ENCODE measurements around the gene MAPK10. TPM values are rescaled to one million over a fixed set of nuclear protein-coding genes. Genes with fewer than 3 reads are reported as not detected.
A peak's percentile ranks its signal among the peaks of the same experiment; 100 is the strongest.

Gene MAPK10
- total RNA-seq, 1 experiment from 2014 or later = 3.6 TPM

DNA sequence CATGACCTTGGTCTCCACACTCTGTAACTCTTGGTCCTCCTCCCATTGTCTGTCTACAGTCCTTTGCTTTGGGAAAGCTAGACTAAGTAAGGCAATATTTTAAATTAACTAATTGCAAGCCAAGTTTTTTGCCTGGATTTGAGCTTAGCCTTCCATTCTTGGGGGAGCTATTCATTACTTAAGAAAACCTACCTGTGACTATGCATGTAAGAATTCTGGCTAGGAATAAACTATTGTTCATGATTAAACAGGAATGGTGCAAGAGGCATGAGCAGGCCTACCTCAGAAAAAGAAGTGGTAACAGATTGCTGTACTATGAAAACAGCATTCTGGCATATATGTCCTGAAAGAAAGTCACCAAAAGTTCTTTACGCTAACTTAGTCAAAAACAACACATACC, 309.4 kb downstream of the MAPK10 start:
- intact Hi-C loops (cut with micrococcal nuclease; ENCODE audit: unreplicated experiment) = loop anchor here (10.0 kb wide), 1 partner anchor 174 kb away; no protein-coding TSS in a partner anchor
- DNase-seq = no peak
- TF ChIP-seq, protein P1, sequence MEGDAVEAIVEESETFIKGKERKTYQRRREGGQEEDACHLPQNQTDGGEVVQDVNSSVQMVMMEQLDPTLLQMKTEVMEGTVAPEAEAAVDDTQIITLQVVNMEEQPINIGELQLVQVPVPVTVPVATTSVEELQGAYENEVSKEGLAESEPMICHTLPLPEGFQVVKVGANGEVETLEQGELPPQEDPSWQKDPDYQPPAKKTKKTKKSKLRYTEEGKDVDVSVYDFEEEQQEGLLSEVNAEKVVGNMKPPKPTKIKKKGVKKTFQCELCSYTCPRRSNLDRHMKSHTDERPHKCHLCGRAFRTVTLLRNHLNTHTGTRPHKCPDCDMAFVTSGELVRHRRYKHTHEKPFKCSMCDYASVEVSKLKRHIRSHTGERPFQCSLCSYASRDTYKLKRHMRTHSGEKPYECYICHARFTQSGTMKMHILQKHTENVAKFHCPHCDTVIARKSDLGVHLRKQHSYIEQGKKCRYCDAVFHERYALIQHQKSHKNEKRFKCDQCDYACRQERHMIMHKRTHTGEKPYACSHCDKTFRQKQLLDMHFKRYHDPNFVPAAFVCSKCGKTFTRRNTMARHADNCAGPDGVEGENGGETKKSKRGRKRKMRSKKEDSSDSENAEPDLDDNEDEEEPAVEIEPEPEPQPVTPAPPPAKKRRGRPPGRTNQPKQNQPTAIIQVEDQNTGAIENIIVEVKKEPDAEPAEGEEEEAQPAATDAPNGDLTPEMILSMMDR (IDR thresholded peaks at IDR 0.05; ENCODE audit: unreplicated experiment) = no peak
- no peaks in the 10 kb centered on the region for H3K27me3 Mint-ChIP-seq (ENCODE audit: unreplicated experiment)
- no peaks in the 10 kb centered on the region for H3K9me3 Mint-ChIP-seq (ENCODE audit: low read depth, unreplicated experiment)
- no peak overlapping the region for H3K4me3 Mint-ChIP-seq (ENCODE audit: low read depth, unreplicated experiment)
- no TSS peak for BruUV-seq (replicated peaks)
- H3K4me1 Mint-ChIP-seq (ENCODE audit: low read depth, unreplicated experiment) = no peaks in the 10 kb centered on the region
- no peaks in the 10 kb centered on the region for H3K36me3 Mint-ChIP-seq (ENCODE audit: insufficient read depth, unreplicated experiment)
- CTCF ChIA-PET = no interaction called here
- H3K27ac Mint-ChIP-seq (ENCODE audit: unreplicated experiment) = no peak overlapping the region

DNA sequence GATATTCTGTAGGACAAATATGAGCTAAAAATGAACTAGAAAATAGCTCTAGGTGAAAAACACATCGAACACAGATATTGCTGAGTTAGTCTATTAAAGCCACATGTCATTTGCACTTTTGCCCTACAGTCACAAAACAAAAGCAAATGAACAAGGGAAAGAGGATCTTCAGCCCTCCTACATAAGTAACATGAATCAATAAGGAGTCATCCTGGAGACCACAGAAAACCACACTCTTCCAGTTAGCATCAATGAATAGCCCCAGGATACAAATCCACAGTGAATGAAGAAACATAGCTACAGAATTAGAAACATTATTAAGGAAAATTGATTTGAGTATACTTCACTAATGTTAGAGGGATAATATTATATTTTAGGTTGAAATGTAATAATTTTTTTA, 311.4 kb downstream of the MAPK10 start:
- Mint-ChIP-seq H3K27me3 (ENCODE audit: unreplicated experiment) (no peaks in the 10 kb centered on the region), H3K36me3 (ENCODE audit: insufficient read depth, unreplicated experiment) (no peaks in the 10 kb centered on the region), H3K4me1 (ENCODE audit: low read depth, unreplicated experiment) (peaks cover under 1% of the 10 kb centered on the region), H3K4me3 (ENCODE audit: low read depth, unreplicated experiment) (no peak overlapping the region), H3K9me3 (ENCODE audit: low read depth, unreplicated experiment) (no peaks in the 10 kb centered on the region), H3K27ac (ENCODE audit: unreplicated experiment) (no peak overlapping the region)
- BruUV-seq (replicated peaks) = no TSS peak
- intact Hi-C loops (cut with micrococcal nuclease; ENCODE audit: unreplicated experiment) = no loop called here
- no peak for DNase-seq
- CTCF ChIA-PET = no interaction called here
- TF ChIP-seq, protein P1 (IDR thresholded peaks at IDR 0.05; ENCODE audit: unreplicated experiment) = no peak

DNA sequence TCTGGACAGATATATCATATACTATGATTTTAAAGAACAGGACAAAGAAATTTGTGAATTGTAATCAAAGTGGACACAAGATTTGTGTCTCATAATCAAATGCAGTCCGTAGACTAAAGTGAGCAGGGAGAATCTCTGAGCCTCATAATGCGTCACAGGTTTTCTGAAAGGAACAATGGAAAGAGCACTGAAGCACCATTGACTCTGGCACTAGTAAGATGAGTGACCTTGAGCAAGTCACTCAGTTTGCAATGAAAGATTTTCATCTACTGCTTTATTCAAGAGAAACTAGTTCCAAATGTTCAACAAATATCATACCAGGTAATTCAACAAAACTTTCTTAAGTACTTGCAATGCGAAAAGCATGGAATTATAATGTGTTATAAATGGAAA, 315.3 kb downstream of the MAPK10 start:
- H3K4me1 Mint-ChIP-seq (ENCODE audit: low read depth, unreplicated experiment) = peaks cover 13% of the 10 kb centered on the region
- no peak overlapping the region for H3K4me3 Mint-ChIP-seq (ENCODE audit: low read depth, unreplicated experiment)
- intact Hi-C loops (cut with micrococcal nuclease; ENCODE audit: unreplicated experiment) = loop anchor here (1.0 to 2.0 kb wide), 2 partner anchors 248 to 288 kb away; no protein-coding TSS in a partner anchor
- H3K36me3 Mint-ChIP-seq (ENCODE audit: insufficient read depth, unreplicated experiment) = no peaks in the 10 kb centered on the region
- no peak overlapping the region for H3K27ac Mint-ChIP-seq (ENCODE audit: unreplicated experiment)
- BruUV-seq (replicated peaks) = no TSS peak
- no peak for DNase-seq
- H3K27me3 Mint-ChIP-seq (ENCODE audit: unreplicated experiment) = no peaks in the 10 kb centered on the region
- TF ChIP-seq, protein P1 (IDR thresholded peaks at IDR 0.05; ENCODE audit: unreplicated experiment) = no peak
- CTCF ChIA-PET = no interaction called here
- H3K9me3 Mint-ChIP-seq (ENCODE audit: low read depth, unreplicated experiment) = no peaks in the 10 kb centered on the region

DNA sequence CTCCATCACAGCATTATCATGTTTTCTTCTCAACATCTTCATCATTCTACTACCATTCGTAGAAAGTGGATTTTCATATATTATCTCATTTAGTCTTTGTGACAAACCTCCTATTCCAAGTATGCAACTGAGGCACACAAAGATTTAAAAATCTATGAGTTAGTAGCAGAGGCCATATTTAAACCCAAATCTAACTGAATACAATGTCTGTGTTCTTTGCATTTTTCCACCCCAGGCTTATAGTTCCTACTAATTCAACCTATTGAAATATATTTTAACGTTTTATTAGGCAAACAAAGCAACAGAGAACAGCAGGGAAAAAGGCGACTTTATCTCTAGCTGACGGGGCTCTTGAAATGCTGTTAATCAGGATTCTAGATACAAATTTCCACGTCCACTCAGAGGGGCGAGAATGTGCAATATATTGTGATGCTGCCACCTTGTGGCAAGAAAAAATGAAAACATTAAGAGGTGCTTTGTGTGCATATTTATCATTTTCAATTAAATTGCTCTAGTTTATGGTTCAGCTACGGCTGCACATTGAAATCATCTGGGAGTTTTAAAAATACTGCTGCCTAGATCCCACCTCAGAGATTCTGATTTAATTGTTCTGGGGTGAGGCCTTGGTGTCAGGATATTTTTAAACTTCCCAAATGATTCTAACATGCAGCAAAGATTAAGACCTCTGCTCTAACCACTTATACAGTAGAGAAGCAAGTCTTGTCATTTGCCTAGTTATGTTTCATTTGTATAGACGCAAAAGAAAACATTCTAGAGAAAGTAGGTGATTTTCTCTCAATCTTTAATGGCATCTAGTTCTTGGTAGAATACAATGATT, 315.9 kb downstream of the MAPK10 start:
- no TSS peak for BruUV-seq (replicated peaks)
- no peak overlapping the region for H3K27ac Mint-ChIP-seq (ENCODE audit: unreplicated experiment)
- TF ChIP-seq, protein P1 (IDR thresholded peaks at IDR 0.05; ENCODE audit: unreplicated experiment) = peak; percentile 22
- H3K4me3 Mint-ChIP-seq (ENCODE audit: low read depth, unreplicated experiment) = no peak overlapping the region
- H3K36me3 Mint-ChIP-seq (ENCODE audit: insufficient read depth, unreplicated experiment) = no peaks in the 10 kb centered on the region
- peak; percentile 48 for DNase-seq
- no peaks in the 10 kb centered on the region for H3K9me3 Mint-ChIP-seq (ENCODE audit: low read depth, unreplicated experiment)
- intact Hi-C loops (cut with micrococcal nuclease; ENCODE audit: unreplicated experiment) = loop anchor here (1.0 to 2.0 kb wide), 2 partner anchors 248 to 287 kb away; no protein-coding TSS in a partner anchor
- no peaks in the 10 kb centered on the region for H3K27me3 Mint-ChIP-seq (ENCODE audit: unreplicated experiment)
- CTCF ChIA-PET = no interaction called here
- H3K4me1 Mint-ChIP-seq (ENCODE audit: low read depth, unreplicated experiment) = peaks cover 13% of the 10 kb centered on the region

Measured in Calu3 (cell line).